Measurements from ENCODE around the gene SYT12. TPM values are rescaled to one million over a fixed set of nuclear protein-coding genes. Genes with fewer than 3 reads are reported as not detected.

SYT12 gene
- total and polyA plus RNA-seq, 2 of the 4 experiments (the other 2 are of a cell fraction) = 0.54 to 0.74 TPM

DNA sequence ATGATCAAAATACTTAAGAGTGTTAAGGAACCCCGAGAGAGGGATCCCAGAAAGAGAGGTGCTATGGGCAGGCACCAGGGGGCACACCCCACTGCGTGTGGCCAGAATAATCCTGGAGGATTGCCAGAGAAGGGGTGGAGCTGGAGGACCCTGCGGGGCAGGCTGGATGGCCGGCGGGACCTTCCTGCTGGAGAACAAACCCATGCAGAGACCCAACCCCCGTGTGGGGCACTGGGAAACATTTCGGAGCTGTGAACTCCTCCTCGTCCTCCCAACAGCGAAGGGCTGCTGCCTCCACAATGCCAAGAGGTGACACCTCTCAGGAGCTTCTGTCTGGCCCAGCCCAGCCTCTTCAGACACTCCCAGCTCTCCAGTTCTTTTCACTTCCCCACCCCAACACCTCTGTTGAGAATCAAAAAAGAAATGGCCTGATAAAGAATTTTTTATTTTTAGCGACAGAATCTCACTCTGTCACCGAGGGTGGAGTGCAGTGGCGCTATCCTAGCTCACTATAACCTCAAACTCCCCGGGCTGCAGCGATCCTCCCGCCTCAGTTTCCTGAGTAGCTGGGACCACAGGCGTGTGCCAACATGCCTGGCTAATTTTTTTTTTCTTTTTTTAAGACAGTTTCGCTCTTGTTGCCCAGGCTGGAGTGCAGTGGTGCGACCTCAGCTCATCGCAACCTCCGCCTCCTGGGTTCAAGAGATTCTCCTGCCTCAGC, 59.3 kb downstream of the SYT12 start:
- no peak for TF ChIP-seq SMC3 (IDR thresholded peaks at IDR 0.05; ENCODE audit: low read depth, low read length)
- TF ChIP-seq MXI1 (IDR thresholded peaks at IDR 0.05; ENCODE audit: borderline replicate concordance, low read depth, low read length) = no peak
- TF ChIP-seq CHD1 (IDR thresholded peaks at IDR 0.05; ENCODE audit: low read depth, low read length) = no peak
- no peak for TF ChIP-seq NFE2L2 (IDR thresholded peaks at IDR 0.05; ENCODE audit: low read depth, low read length)
- no peak for TF ChIP-seq RFX5 (IDR thresholded peaks at IDR 0.05; ENCODE audit: low read depth, low read length)
- TF ChIP-seq ELK1 (IDR thresholded peaks at IDR 0.05; ENCODE audit: borderline replicate concordance, low read depth, low read length) = no peak
- TF ChIP-seq USF2 (IDR thresholded peaks at IDR 0.05; ENCODE audit: low read depth, low read length) = no peak
- no peak for TF ChIP-seq RCOR1 (IDR thresholded peaks at IDR 0.05; ENCODE audit: insufficient replicate concordance, low read length)
- TF ChIP-seq BHLHE40 (IDR thresholded peaks at IDR 0.05; ENCODE audit: low read depth, low read length) = no peak
- TF ChIP-seq CEBPB (IDR thresholded peaks at IDR 0.05; ENCODE audit: low read depth, low read length) = no peak
- TF ChIP-seq FOS (IDR thresholded peaks at IDR 0.05; ENCODE audit: low read depth, low read length) = no peak
- no peak for TF ChIP-seq MAZ (IDR thresholded peaks at IDR 0.05; ENCODE audit: borderline replicate concordance, low read depth, low read length)
- no peak for TF ChIP-seq MAFK (IDR thresholded peaks at IDR 0.05; ENCODE audit: low read depth, low read length)
- H4K8ac ChIP-seq (ENCODE audit: low read depth in 2 of 2, low read length in 2 of 2) = no peak overlapping the region
- ATAC-seq (ENCODE audit: low read depth) (no peak), DNase-seq (no peak)
- H3K9me3 ChIP-seq (ENCODE audit: control insufficient read depth, insufficient read depth, low read length) = no peaks in the 10 kb centered on the region
- POLR2A ChIA-PET (ENCODE audit: unreplicated experiment) = no interaction called here
- H2BK5ac ChIP-seq (ENCODE audit: low read depth, low read length, poor library complexity, severe bottlenecking) = no peak overlapping the region
- no peaks in the 10 kb centered on the region for H4K20me1 ChIP-seq (ENCODE audit: insufficient read depth, low read length)
- H3K56ac ChIP-seq (ENCODE audit: extremely low read depth, insufficient read depth, low read length) = no peak overlapping the region
- no peak overlapping the region for H3K18ac ChIP-seq (ENCODE audit: low read depth, low read length)
- H3K36me3 ChIP-seq (ENCODE audit: control insufficient read depth, insufficient read depth, low read length) = no peaks in the 10 kb centered on the region
- H3K9me1 ChIP-seq (ENCODE audit: insufficient read depth, low read length) = no peaks in the 10 kb centered on the region
- no peak overlapping the region for H2AK9ac ChIP-seq (replicated peaks; ENCODE audit: low read depth, low read length, poor library complexity)
- intact Hi-C loops (cut with micrococcal nuclease) (loop anchor here (5.0 kb wide), 1 partner anchor 160 kb away; no protein-coding TSS in a partner anchor), in situ Hi-C loops (cut with MboI; ENCODE audit: low sequenced_read_pairs) (loop anchor here (10.0 kb wide), 1 partner anchor 233 kb away; no protein-coding TSS in a partner anchor), dilution Hi-C loops (cut with HindIII; ENCODE audit: low sequenced_read_pairs, unreplicated experiment) (no loop called here)
- H3K79me1 ChIP-seq (ENCODE audit: low read depth in 1 of 2, low read length in 2 of 2) = no peaks in the 10 kb centered on the region
- no peak overlapping the region for H4K5ac ChIP-seq (ENCODE audit: low read depth, low read length)
- no peak overlapping the region for H3K9ac ChIP-seq (ENCODE audit: low read depth, low read length)
- no peak overlapping the region for H2BK15ac ChIP-seq (ENCODE audit: low read depth, low read length)
- H3K14ac ChIP-seq (replicated peaks; ENCODE audit: low read depth, low read length) = no peak overlapping the region
- H3K27ac ChIP-seq (ENCODE audit: insufficient read depth, low read length) = no peak overlapping the region
- H3K4ac ChIP-seq (ENCODE audit: low read depth, low read length) = no peak overlapping the region
- H3K27me3 ChIP-seq (ENCODE audit: control insufficient read depth, insufficient read depth, low read length) = peaks cover 2% of the 10 kb centered on the region; the same call in 1 of the 2 replicates
- no peak overlapping the region for H2BK20ac ChIP-seq (ENCODE audit: low read depth, low read length)
- H3K4me3 ChIP-seq (ENCODE audit: insufficient read depth, low read depth, low read length) = no peak overlapping the region
- no peaks in the 10 kb centered on the region; the same call in 1 of the 2 replicates for H3K4me1 ChIP-seq (ENCODE audit: control insufficient read depth, insufficient read depth, low read length)
- H2AFZ ChIP-seq (replicated peaks; ENCODE audit: low read length, poor library complexity) = peak overlapping the region; percentile 19
- no peak overlapping the region for H2AK5ac ChIP-seq (ENCODE audit: low read depth, low read length)
- no peak overlapping the region for H3K23ac ChIP-seq (ENCODE audit: low read depth, low read length)
- H4K91ac ChIP-seq (ENCODE audit: insufficient read depth, low read depth, low read length) = no peak overlapping the region
- WGBS, 2 experiments (ENCODE audit: extremely low coverage in 2 of 2, insufficient read length in 1 of 2) = 44% methylated on average over 14 of the region's 20 CpGs; no CpG with 5 or more reads in 1 of the 2 experiments
- no TSS peak for BruUV-seq (replicated peaks)
- no peak overlapping the region for H3K4me2 ChIP-seq (ENCODE audit: low read depth, low read length)
- no peak overlapping the region for H2BK120ac ChIP-seq (ENCODE audit: low read depth, low read length)
- CTCF ChIA-PET = interaction anchor here (0.6 kb wide), 1 partner anchor 95 kb away, joined by 3 read pairs; no protein-coding TSS in a partner anchor
